ENCODE data around the gene CERS6.

GRCh38 chr2:168453404-168453803 is 2.7 kb upstream of the CERS6 start:
- TF ChIP-seq CTCF (IDR thresholded peaks at IDR 0.05; ENCODE audit: low read depth, low read length) (no peak), POLR2A (IDR thresholded peaks at IDR 0.05; ENCODE audit: extremely low read depth, insufficient read length) (no peak)
